DMS79 (cell line): Measurements from ENCODE around the gene PNPT1.

Experiments used
- DNase-seq: peaks from one replicate; lab custom pipeline; 2025; lab: John Stamatoyannopoulos, UW

PNPT1 gene

GRCh38 chr2:55668956-55669355 lies 24.7 kb downstream of the PNPT1 start:
- DNase-seq: no peak

GRCh38 chr2:55653255-55653654 lies 40.4 kb downstream of the PNPT1 start:
- DNase-seq: no peak

- DNase-seq: no peak
Measured at GRCh38 chr2:55649211-55649610, 44.4 kb downstream of the PNPT1 start.

- no peak for DNase-seq
Measured at GRCh38 chr2:55636831-55637230, 56.8 kb downstream of the PNPT1 start.

- no peak for DNase-seq
Measured at GRCh38 chr2:55628931-55629330, 64.7 kb downstream of the PNPT1 start.

GRCh38 chr2:55627915-55628314 lies 65.7 kb downstream of the PNPT1 start:
- DNase-seq: no peak

- no peak for DNase-seq
Measured at GRCh38 chr2:55621802-55622201, 71.8 kb downstream of the PNPT1 start.

GRCh38 chr2:55620123-55620779 lies 73.4 kb downstream of the PNPT1 start:
- DNase-seq: no peak

GRCh38 chr2:55618275-55619055 lies 75.2 kb downstream of the PNPT1 start:
- peak; percentile 6 for DNase-seq

- no peak for DNase-seq
Measured at GRCh38 chr2:55618025-55618274, 75.7 kb downstream of the PNPT1 start.

GRCh38 chr2:55617175-55618024 lies 76.2 kb downstream of the PNPT1 start, which contains the start of gene PPP4R3B:
Gene PPP4R3B, minus strand, starts transcription at chr2:55617622. Its CDS starts 337 bp downstream, at chr2:55617285.
- peak; percentile 99 for DNase-seq

- peak; percentile 65 for DNase-seq
Measured at GRCh38 chr2:55616551-55617174, 77.0 kb downstream of the PNPT1 start.

GRCh38 chr2:55611997-55612396 lies 81.6 kb downstream of the PNPT1 start:
- no peak for DNase-seq

GRCh38 chr2:55610954-55611743 lies 82.5 kb downstream of the PNPT1 start:
- no peak for DNase-seq

GRCh38 chr2:55609938-55610578 lies 83.6 kb downstream of the PNPT1 start:
- no peak for DNase-seq

- DNase-seq: no peak
Measured at GRCh38 chr2:55609193-55609794, 84.3 kb downstream of the PNPT1 start.

- DNase-seq: no peak
Measured at GRCh38 chr2:55607717-55608116, 85.9 kb downstream of the PNPT1 start.

- no peak for DNase-seq
Measured at GRCh38 chr2:55604027-55604565, 89.5 kb downstream of the PNPT1 start.

GRCh38 chr2:55601849-55602248 lies 91.8 kb downstream of the PNPT1 start:
- no peak for DNase-seq

GRCh38 chr2:55598056-55598795 lies 95.4 kb downstream of the PNPT1 start:
- no peak for DNase-seq
